IMR-90 (cell line): ENCODE measurements around the gene CLEC2B. TPM values are rescaled to one million over a fixed set of nuclear protein-coding genes. Genes with fewer than 3 reads are reported as not detected.

Experiments
- ATAC-seq: fragments of 200-7000 bp; cut with Tn5 transposase; 2 replicates; pipeline ENCODE4 v1.9.1; 2020; ENCODE audit warnings: low read depth, mild to moderate bottlenecking, moderate library complexity
- BruUV-seq: library from RNA; stranded (reverse); fragments of 400-500 nt; replicated peaks from 2 replicates; lab custom pipeline; 2021; lab: Mats Ljungman, UMichigan
- CTCF ChIA-PET: fragments of 300-600 bp; formaldehyde crosslinking; extraction: SDS; loops from one replicate; lab custom pipeline; 2021; ENCODE audit warnings: antibody characterized with exemption; lab: Yijun Ruan, JAX
- POLR2A ChIA-PET: fragments of 300-600 bp; sonication (Branson Sonifier 250); formaldehyde crosslinking; loops from one replicate; lab custom pipeline; 2022; ENCODE audit warnings: antibody characterized with exemption; ENCODE audit not compliant: unreplicated experiment; lab: Charles Lee
- DNase-seq: peaks from one replicate; pipeline ENCODE4 v3.0.0; 2013
- H2AFZ ChIP-seq: replicated peaks from 2 replicates; pipeline ENCODE3; 2013; ENCODE audit warnings: low read length, mild to moderate bottlenecking; ENCODE audit not compliant: poor library complexity
- H2AK5ac ChIP-seq: 2 replicates; pipeline ENCODE4 v1.6.1; 2013; ENCODE audit warnings: low read depth, low read length, inconsistent platforms
- H2AK9ac ChIP-seq: replicated peaks from 2 replicates; pipeline ENCODE3; 2013; ENCODE audit warnings: mild to moderate bottlenecking, low read depth, low read length, moderate library complexity; ENCODE audit not compliant: poor library complexity
- H2BK120ac ChIP-seq: 2 replicates; pipeline ENCODE4 v1.6.1; 2013; ENCODE audit warnings: low read depth, low read length, inconsistent platforms
- H2BK15ac ChIP-seq: 3 replicates; pipeline ENCODE4 v1.6.1; 2013; ENCODE audit warnings: low read depth, low read length, inconsistent platforms
- H2BK20ac ChIP-seq: 2 replicates; pipeline ENCODE4 v1.6.1; 2013; ENCODE audit warnings: low read depth, mild to moderate bottlenecking, inconsistent platforms, low read length, moderate library complexity
- H2BK5ac ChIP-seq: 2 replicates; pipeline ENCODE4 v1.6.1; 2013; ENCODE audit warnings: mild to moderate bottlenecking, low read depth, low read length, inconsistent platforms; ENCODE audit not compliant: poor library complexity, severe bottlenecking
- H3K14ac ChIP-seq: replicated peaks from 2 replicates; pipeline ENCODE4 v1.6.1; 2013; ENCODE audit warnings: low read depth, low read length, inconsistent platforms
- H3K18ac ChIP-seq: 2 replicates; pipeline ENCODE4 v1.6.1; 2013; ENCODE audit warnings: low read depth, low read length, control low read depth
- H3K23ac ChIP-seq: 2 replicates; pipeline ENCODE4 v1.6.1; 2013; ENCODE audit warnings: low read depth, low read length, inconsistent platforms
- H3K27ac ChIP-seq: 2 replicates; pipeline ENCODE4 v1.5.1; 2013; ENCODE audit warnings: mild to moderate bottlenecking, control low read depth, low read length; ENCODE audit not compliant: insufficient read depth
- H3K27me3 ChIP-seq: 2 replicates; pipeline ENCODE4 v1.6.1; 2013; ENCODE audit warnings: low read length; ENCODE audit not compliant: control insufficient read depth, insufficient read depth
- H3K36me3 ChIP-seq: 2 replicates; pipeline ENCODE4 v1.6.1; 2013; ENCODE audit warnings: low read length, mixed read lengths; ENCODE audit not compliant: control insufficient read depth, insufficient read depth
- H3K4ac ChIP-seq: 2 replicates; pipeline ENCODE4 v1.6.1; 2013; ENCODE audit warnings: low read depth, low read length, inconsistent platforms
- H3K4me1 ChIP-seq: 2 replicates; pipeline ENCODE4 v1.6.1; 2013; ENCODE audit warnings: low read length, mixed read lengths; ENCODE audit not compliant: control insufficient read depth, insufficient read depth
- H3K4me2 ChIP-seq: 2 replicates; pipeline ENCODE4 v1.6.1; 2013; ENCODE audit warnings: low read depth, mild to moderate bottlenecking, control low read depth, low read length, moderate library complexity
- H3K4me3 ChIP-seq: 2 replicates; pipeline ENCODE4 v1.5.1; 2013; ENCODE audit warnings: low read depth, mild to moderate bottlenecking, control low read depth, low read length, moderate library complexity; ENCODE audit not compliant: insufficient read depth
- H3K56ac ChIP-seq: 2 replicates; pipeline ENCODE4 v1.6.1; 2013; ENCODE audit warnings: low read length, inconsistent platforms; ENCODE audit not compliant: insufficient read depth; ENCODE audit errors: extremely low read depth
- H3K79me1 ChIP-seq, 2 experiments: 2 replicates each; pipeline ENCODE4 v1.6.1; 2013; ENCODE audit warnings: low read length in 2 of 2, inconsistent platforms in 1 of 2, low read depth in 1 of 2
- H3K9ac ChIP-seq: 2 replicates; pipeline ENCODE4 v1.6.1; 2013; ENCODE audit warnings: low read depth, low read length, control low read depth
- H3K9me1 ChIP-seq: 2 replicates; pipeline ENCODE4 v1.6.1; 2013; ENCODE audit warnings: low read length, inconsistent platforms; ENCODE audit not compliant: insufficient read depth
- H3K9me3 ChIP-seq: 2 replicates; pipeline ENCODE4 v1.6.1; 2013; ENCODE audit warnings: low read length; ENCODE audit not compliant: control insufficient read depth, insufficient read depth
- H4K20me1 ChIP-seq: 2 replicates; pipeline ENCODE4 v1.6.1; 2013; ENCODE audit warnings: low read length, inconsistent platforms; ENCODE audit not compliant: insufficient read depth
- H4K5ac ChIP-seq: 2 replicates; pipeline ENCODE4 v1.6.1; 2013; ENCODE audit warnings: mild to moderate bottlenecking, low read depth, low read length, control low read depth
- H4K8ac ChIP-seq, 2 experiments: 2 replicates each; pipeline ENCODE4 v1.6.1; 2013; ENCODE audit warnings: low read depth in 2 of 2, low read length in 2 of 2, control low read depth in 1 of 2, inconsistent platforms in 1 of 2
- H4K91ac ChIP-seq: 2 replicates; pipeline ENCODE4 v1.6.1; 2013; ENCODE audit warnings: low read depth, low read length, inconsistent platforms; ENCODE audit not compliant: insufficient read depth
- CEBPB ChIP-seq: IDR thresholded peaks from 2 replicates; pipeline ENCODE4 v1.6.1; 2012; ENCODE audit warnings: low read depth, low read length, improper control_type of control experiment
- CHD1 ChIP-seq: IDR thresholded peaks from 2 replicates; pipeline ENCODE4 v1.6.1; 2012; ENCODE audit warnings: low read depth, low read length, improper control_type of control experiment
- MXI1 ChIP-seq: IDR thresholded peaks from 2 replicates; pipeline ENCODE4 v1.6.1; 2012; ENCODE audit warnings: low read depth, mild to moderate bottlenecking, low read length, moderate library complexity, borderline replicate concordance
- NFE2L2 ChIP-seq: fragments of 150-350 bp; IDR thresholded peaks from 2 replicates; pipeline ENCODE4 v1.6.1; 2016; ENCODE audit warnings: low read depth, mild to moderate bottlenecking, low read length
- POLR2A ChIP-seq: IDR thresholded peaks from 2 replicates; pipeline ENCODE4 v1.6.1; 2012; ENCODE audit warnings: mild to moderate bottlenecking, low read depth, low read length
- RCOR1 ChIP-seq: IDR thresholded peaks from 2 replicates; pipeline ENCODE4 v1.6.1; 2012; ENCODE audit warnings: mild to moderate bottlenecking, low read length, improper control_type of control experiment; ENCODE audit not compliant: insufficient replicate concordance
- SMC3 ChIP-seq: fragments of 150-350 bp; IDR thresholded peaks from 2 replicates; pipeline ENCODE4 v1.6.1; 2016; ENCODE audit warnings: low read depth, mild to moderate bottlenecking, antibody characterized with exemption, low read length, moderate library complexity
- WGBS, 2 experiments: methylation state at CpG; one replicate each; pipeline versions ENCODE4 v1.1.5 to v1.1.7; 2013; ENCODE audit warnings: missing lambda C conversion rate in 2 of 2; ENCODE audit not compliant: insufficient read length in 1 of 2; ENCODE audit errors: extremely low coverage in 2 of 2; 5-methylcytosine and 5-hydroxymethylcytosine counted together
- dilution Hi-C: fragments of 300-500 bp; cut with HindIII; formaldehyde crosslinking; loops from one replicate; pipeline ENCODE4 v1.14.3; 2018; ENCODE audit warnings: low sequenced_read_pairs; ENCODE audit not compliant: unreplicated experiment
- in situ Hi-C: fragments of 300-500 bp; cut with MboI; formaldehyde crosslinking; loops from 3 replicates; pipeline ENCODE4 v1.14.3; 2019; ENCODE audit warnings: low sequenced_read_pairs, inconsistent platforms, mixed read lengths
- intact Hi-C: fragments of 100-400 bp; cut with micrococcal nuclease; formaldehyde crosslinking; loops from 2 replicates; pipeline ENCODE4 v1.10.0; 2022
- polyA plus RNA-seq, 3 experiments: library from polyadenylated mRNA; depleted of rRNA; stranded (reverse); fragments of >200 nt; gene quantifications; 2 replicates each; pipeline ENCODE4 v1.2.3, GENCODE V29; 2012; ENCODE audit warnings: low replicate concordance in 1 of 3
- total RNA-seq: library from RNA; depleted of rRNA; stranded (reverse); fragments of >200 nt; gene quantifications from 2 replicates; pipeline ENCODE4 v1.2.3, GENCODE V29; 2012
- TF ChIP-seq, protein P1 (sequence below): conservative IDR thresholded peaks from 2 replicates; pipeline ENCODE4 v1.5.1; 2012; ENCODE audit warnings: mild to moderate bottlenecking, low read depth, low read length, improper control_type of control experiment
- TF ChIP-seq, protein P2 (sequence below): fragments of 150-350 bp; IDR thresholded peaks from 2 replicates; pipeline ENCODE4 v1.6.1; 2016; ENCODE audit warnings: low read depth, mild to moderate bottlenecking, low read length, moderate library complexity, borderline replicate concordance
- TF ChIP-seq, protein P3 (sequence below): fragments of 150-350 bp; IDR thresholded peaks from 2 replicates; pipeline ENCODE4 v1.6.1; 2017; ENCODE audit warnings: mild to moderate bottlenecking, antibody characterized with exemption, low read length, low read depth

CLEC2B gene
- total and polyA plus RNA-seq, 2 of the 4 experiments (the other 2 are of a cell fraction): 0.18 to 0.31 TPM

DNA sequence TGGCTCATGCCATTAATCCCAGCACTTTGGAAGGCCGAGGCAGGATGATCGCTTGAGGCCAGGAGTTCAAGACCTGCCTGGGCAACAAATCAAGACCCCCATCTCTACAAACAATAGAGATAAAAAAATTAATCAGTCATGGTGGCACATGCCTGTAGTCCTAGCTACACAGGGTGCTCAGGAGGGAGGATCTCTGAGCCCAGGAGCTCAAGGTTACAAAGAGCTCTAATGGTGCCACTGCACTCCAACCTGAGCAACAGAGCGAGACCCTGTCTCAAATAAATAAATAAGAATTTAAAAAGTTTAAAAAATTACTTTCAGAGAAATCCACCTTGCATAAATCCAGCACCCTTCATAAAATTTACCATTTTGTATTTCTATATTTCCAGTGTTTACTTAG lies 39.7 kb downstream of the CLEC2B start:
- no peaks in the 10 kb centered on the region for H3K9me3 ChIP-seq
- no peak overlapping the region for H4K8ac ChIP-seq
- no peak overlapping the region for H3K14ac ChIP-seq
- H2BK5ac ChIP-seq: no peak overlapping the region
- H3K27me3 ChIP-seq: no peaks in the 10 kb centered on the region
- H3K36me3 ChIP-seq: no peaks in the 10 kb centered on the region
- no peak overlapping the region for H2AFZ ChIP-seq
- no CpG with 5 or more reads among the region's 3 CpGs for WGBS, 2 experiments
- no peak overlapping the region for H2AK5ac ChIP-seq
- H3K23ac ChIP-seq: no peak overlapping the region
- dilution Hi-C loops (no loop called here), intact Hi-C loops (no loop called here), in situ Hi-C loops (no loop called here)
- H2BK120ac ChIP-seq: no peak overlapping the region
- no peak for TF ChIP-seq POLR2A
- no peak for TF ChIP-seq RCOR1
- no peak for TF ChIP-seq SMC3
- TF ChIP-seq, protein P1, sequence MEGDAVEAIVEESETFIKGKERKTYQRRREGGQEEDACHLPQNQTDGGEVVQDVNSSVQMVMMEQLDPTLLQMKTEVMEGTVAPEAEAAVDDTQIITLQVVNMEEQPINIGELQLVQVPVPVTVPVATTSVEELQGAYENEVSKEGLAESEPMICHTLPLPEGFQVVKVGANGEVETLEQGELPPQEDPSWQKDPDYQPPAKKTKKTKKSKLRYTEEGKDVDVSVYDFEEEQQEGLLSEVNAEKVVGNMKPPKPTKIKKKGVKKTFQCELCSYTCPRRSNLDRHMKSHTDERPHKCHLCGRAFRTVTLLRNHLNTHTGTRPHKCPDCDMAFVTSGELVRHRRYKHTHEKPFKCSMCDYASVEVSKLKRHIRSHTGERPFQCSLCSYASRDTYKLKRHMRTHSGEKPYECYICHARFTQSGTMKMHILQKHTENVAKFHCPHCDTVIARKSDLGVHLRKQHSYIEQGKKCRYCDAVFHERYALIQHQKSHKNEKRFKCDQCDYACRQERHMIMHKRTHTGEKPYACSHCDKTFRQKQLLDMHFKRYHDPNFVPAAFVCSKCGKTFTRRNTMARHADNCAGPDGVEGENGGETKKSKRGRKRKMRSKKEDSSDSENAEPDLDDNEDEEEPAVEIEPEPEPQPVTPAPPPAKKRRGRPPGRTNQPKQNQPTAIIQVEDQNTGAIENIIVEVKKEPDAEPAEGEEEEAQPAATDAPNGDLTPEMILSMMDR: no peak
- TF ChIP-seq MXI1: no peak
- TF ChIP-seq, protein P2, sequence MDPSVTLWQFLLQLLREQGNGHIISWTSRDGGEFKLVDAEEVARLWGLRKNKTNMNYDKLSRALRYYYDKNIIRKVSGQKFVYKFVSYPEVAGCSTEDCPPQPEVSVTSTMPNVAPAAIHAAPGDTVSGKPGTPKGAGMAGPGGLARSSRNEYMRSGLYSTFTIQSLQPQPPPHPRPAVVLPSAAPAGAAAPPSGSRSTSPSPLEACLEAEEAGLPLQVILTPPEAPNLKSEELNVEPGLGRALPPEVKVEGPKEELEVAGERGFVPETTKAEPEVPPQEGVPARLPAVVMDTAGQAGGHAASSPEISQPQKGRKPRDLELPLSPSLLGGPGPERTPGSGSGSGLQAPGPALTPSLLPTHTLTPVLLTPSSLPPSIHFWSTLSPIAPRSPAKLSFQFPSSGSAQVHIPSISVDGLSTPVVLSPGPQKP: no peak
- TF ChIP-seq CEBPB: no peak
- TF ChIP-seq NFE2L2: no peak
- no peak for TF ChIP-seq CHD1
- TF ChIP-seq, protein P3, sequence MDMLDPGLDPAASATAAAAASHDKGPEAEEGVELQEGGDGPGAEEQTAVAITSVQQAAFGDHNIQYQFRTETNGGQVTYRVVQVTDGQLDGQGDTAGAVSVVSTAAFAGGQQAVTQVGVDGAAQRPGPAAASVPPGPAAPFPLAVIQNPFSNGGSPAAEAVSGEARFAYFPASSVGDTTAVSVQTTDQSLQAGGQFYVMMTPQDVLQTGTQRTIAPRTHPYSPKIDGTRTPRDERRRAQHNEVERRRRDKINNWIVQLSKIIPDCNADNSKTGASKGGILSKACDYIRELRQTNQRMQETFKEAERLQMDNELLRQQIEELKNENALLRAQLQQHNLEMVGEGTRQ: no peak
- no peaks in the 10 kb centered on the region for H3K4me1 ChIP-seq
- no peak overlapping the region for H3K27ac ChIP-seq
- ATAC-seq (no peak), DNase-seq (no peak)
- no peak overlapping the region for H2AK9ac ChIP-seq
- no peak overlapping the region for H2BK15ac ChIP-seq
- no peak overlapping the region for H3K4me3 ChIP-seq
- H3K79me1 ChIP-seq: no peaks in the 10 kb centered on the region
- BruUV-seq: no TSS peak
- CTCF ChIA-PET: no interaction called here
- H3K4me2 ChIP-seq: no peak overlapping the region
- H3K9me1 ChIP-seq: no peaks in the 10 kb centered on the region
- H4K20me1 ChIP-seq: no peaks in the 10 kb centered on the region
- H2BK20ac ChIP-seq: no peak overlapping the region
- H3K56ac ChIP-seq: no peak overlapping the region
- POLR2A ChIA-PET: no interaction called here
- no peak overlapping the region for H4K91ac ChIP-seq
- no peak overlapping the region for H3K18ac ChIP-seq
- no peak overlapping the region for H3K9ac ChIP-seq
- H4K5ac ChIP-seq: no peak overlapping the region
- H3K4ac ChIP-seq: no peak overlapping the region
